Type B pancreatic cell (in vitro differentiated cells): Measurements from ENCODE around the gene TOMM40L. TPM values are rescaled to one million over a fixed set of nuclear protein-coding genes. Genes with fewer than 3 reads are reported as not detected.
"Not testable (repeated sequence)": the region's sequence is repeated elsewhere in the genome, so short reads cannot be mapped to it uniquely, and the experiment has no call there.

Source experiments
- DNase-seq: peaks from one replicate; pipeline ENCODE4 v3.0.0; 2021; ENCODE audit warnings: mixed read lengths; ENCODE audit not compliant: unreplicated experiment; ENCODE audit errors: extremely low spot score
- H3K27ac Mint-ChIP-seq: 2 replicates; pipeline ENCODE4 v1.8.0; 2021; ENCODE audit warnings: mild to moderate bottlenecking, mixed read lengths
- H3K27me3 Mint-ChIP-seq: 2 replicates; pipeline ENCODE4 v1.8.0; 2021; ENCODE audit warnings: mixed read lengths
- H3K36me3 Mint-ChIP-seq: 2 replicates; pipeline ENCODE4 v1.8.0; 2021; ENCODE audit warnings: mixed read lengths
- H3K4me1 Mint-ChIP-seq: one replicate; pipeline ENCODE4 v1.8.0; 2021; ENCODE audit warnings: mixed read lengths; ENCODE audit not compliant: unreplicated experiment
- H3K4me3 Mint-ChIP-seq: 2 replicates; pipeline ENCODE4 v1.8.0; 2021; ENCODE audit warnings: mild to moderate bottlenecking, mixed read lengths
- H3K9me3 Mint-ChIP-seq: 2 replicates; pipeline ENCODE4 v1.8.0; 2021; ENCODE audit warnings: mixed read lengths
- total RNA-seq: library from RNA; stranded (reverse); gene quantifications from 2 replicates; pipeline ENCODE4 v1.2.1, GENCODE V29; 2021; ENCODE audit warnings: low replicate concordance
- TF ChIP-seq, protein P1 (sequence below): fragments of 200-600 bp; sonication (generic); conservative IDR thresholded peaks from 2 replicates; pipeline ENCODE4 v1.5.0; 2021; ENCODE audit warnings: antibody characterized with exemption, mild to moderate bottlenecking

The TOMM40L gene
- total RNA-seq, 1 donor from 2014 or later = 13.6 TPM

DNA sequence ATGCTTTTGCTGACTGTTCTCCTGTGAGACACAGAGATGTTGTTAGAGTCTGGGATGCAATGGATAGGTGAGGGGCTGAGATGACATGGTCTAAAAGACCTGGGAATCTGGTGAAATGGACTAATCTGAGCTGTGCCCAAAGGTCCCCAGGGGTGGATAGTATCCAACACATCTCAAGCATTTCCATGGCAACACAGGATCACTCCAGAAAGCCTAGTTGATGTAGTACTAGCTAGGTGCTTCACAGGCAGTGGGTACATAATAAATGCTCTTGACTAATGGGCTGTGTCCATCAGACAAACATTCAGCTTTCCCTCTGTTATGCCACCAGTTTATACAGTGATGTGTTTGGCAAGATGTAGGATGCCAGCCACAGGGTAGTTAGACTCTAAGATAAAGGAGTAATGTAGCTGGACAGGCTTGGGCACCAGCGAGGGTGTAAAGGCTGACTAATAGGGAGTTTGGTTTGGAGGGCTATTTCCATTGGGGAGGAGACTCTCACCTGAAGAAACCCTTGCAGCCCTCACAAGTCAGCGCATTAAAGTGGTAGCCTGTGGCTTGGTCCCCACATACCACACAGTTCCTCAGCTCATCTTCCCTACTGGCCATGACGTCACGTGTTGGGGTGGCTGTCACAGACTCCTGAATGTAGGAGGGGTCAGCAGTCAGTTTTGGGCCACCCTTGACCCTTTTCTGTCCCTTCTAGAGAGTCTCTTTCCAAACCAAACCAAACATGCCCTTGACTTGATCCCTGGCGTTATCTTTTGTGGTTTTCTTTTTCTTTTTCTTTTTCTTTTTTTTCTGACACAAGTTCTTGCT is 10.3 kb downstream of the TOMM40L start:
- H3K27me3 Mint-ChIP-seq = peaks cover 3% of the 10 kb centered on the region
- H3K36me3 Mint-ChIP-seq = no peaks in the 10 kb centered on the region

DNA sequence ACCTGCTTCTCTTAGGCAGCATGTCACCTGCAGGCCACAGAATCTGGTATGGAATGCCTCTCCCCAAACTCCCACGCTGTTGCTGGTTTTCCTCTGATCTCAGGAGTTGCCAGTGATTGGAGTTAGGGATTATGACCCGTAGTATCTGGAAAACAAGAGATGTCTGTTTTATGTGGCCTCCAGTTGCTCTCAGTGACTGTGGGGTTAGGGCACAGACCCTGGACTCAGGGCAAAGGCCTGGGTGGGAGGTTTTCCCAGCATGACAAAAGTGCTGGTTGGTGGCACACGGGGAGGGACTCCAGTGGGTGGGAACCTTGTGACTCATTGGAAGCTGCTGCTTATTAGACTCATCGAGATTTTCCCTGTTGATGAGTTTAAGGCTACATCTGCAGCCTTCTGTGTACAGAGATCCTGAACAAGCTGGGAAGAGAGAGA is 12.2 kb downstream of the TOMM40L start, which contains the start of gene NR1I3:
Gene NR1I3 (minus strand): TSS at position 165 of the 435 bp plus-strand sequence. CDS start 1,638 bp downstream, outside the sequence.
- H3K4me3 Mint-ChIP-seq = no peak within 1 kb of the TSS
- DNase-seq = no peak
- TF ChIP-seq, protein P1, sequence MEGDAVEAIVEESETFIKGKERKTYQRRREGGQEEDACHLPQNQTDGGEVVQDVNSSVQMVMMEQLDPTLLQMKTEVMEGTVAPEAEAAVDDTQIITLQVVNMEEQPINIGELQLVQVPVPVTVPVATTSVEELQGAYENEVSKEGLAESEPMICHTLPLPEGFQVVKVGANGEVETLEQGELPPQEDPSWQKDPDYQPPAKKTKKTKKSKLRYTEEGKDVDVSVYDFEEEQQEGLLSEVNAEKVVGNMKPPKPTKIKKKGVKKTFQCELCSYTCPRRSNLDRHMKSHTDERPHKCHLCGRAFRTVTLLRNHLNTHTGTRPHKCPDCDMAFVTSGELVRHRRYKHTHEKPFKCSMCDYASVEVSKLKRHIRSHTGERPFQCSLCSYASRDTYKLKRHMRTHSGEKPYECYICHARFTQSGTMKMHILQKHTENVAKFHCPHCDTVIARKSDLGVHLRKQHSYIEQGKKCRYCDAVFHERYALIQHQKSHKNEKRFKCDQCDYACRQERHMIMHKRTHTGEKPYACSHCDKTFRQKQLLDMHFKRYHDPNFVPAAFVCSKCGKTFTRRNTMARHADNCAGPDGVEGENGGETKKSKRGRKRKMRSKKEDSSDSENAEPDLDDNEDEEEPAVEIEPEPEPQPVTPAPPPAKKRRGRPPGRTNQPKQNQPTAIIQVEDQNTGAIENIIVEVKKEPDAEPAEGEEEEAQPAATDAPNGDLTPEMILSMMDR = no peak
- no peaks in the 10 kb centered on the region for H3K36me3 Mint-ChIP-seq
- H3K27ac Mint-ChIP-seq = no peak within 1 kb of the TSS
- H3K4me1 Mint-ChIP-seq = no peaks in the 10 kb centered on the region
- H3K9me3 Mint-ChIP-seq = no peaks in the 10 kb centered on the region
- H3K27me3 Mint-ChIP-seq = peaks cover 12% of the 10 kb centered on the region

More for the DNA sequence above, 10.3 kb downstream of the TOMM40L start:
- H3K4me3 Mint-ChIP-seq = no peak overlapping the region
- no peak overlapping the region for H3K27ac Mint-ChIP-seq
- H3K9me3 Mint-ChIP-seq = no peaks in the 10 kb centered on the region
- DNase-seq = no peak
- TF ChIP-seq, protein P1 = no peak
- no peaks in the 10 kb centered on the region for H3K4me1 Mint-ChIP-seq

DNA sequence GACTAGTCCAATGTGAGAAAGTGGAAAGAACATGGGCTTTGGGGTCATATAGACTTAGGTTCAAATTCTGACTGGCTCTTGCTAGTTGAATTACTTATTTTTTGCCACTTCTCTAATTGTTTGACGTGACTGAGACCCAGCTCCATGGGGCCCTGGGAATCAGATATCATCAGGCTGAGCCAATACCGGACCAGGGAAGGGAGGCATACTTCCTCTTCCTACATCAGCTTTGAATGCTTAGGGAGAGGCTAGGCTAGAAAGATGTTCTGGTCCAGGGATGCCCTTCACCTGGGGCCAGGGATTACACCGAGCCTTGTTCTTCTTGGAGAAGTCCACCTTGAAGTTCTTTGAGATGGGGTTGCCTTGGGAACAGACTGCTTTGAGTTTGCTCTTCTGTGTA is 15.8 kb downstream of the TOMM40L start:
- H3K27ac Mint-ChIP-seq = no peak overlapping the region
- DNase-seq = no peak
- no peaks in the 10 kb centered on the region for H3K4me1 Mint-ChIP-seq
- peaks cover 12% of the 10 kb centered on the region for H3K27me3 Mint-ChIP-seq
- H3K36me3 Mint-ChIP-seq = no peaks in the 10 kb centered on the region
- H3K9me3 Mint-ChIP-seq = no peaks in the 10 kb centered on the region
- TF ChIP-seq, protein P1 = no peak
- H3K4me3 Mint-ChIP-seq = no peak overlapping the region

DNA sequence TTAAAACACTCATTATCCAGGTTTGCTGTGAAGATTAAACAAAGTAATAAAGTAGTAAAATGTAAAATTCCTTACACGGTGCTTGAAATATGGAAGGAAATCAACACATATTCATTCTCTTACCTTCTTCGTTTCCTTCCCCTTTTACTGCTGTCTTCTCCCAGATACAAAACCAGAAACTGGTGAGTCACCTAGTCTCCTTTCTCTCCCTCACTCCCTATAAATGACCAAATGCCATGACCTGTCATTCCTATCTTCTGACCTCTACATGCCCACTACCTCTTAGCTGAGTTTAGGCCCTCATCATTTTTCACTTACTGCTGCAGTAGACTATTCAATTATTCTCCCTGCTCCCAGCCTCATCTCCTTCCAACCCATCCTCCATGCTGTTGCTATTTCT is 16.5 kb downstream of the TOMM40L start:
- H3K27ac Mint-ChIP-seq = no peak overlapping the region
- TF ChIP-seq, protein P1 = no peak
- no peaks in the 10 kb centered on the region for H3K36me3 Mint-ChIP-seq
- H3K9me3 Mint-ChIP-seq = no peaks in the 10 kb centered on the region
- no peaks in the 10 kb centered on the region for H3K4me1 Mint-ChIP-seq
- H3K4me3 Mint-ChIP-seq = no peak overlapping the region
- peaks cover 12% of the 10 kb centered on the region for H3K27me3 Mint-ChIP-seq
- no peak for DNase-seq

DNA sequence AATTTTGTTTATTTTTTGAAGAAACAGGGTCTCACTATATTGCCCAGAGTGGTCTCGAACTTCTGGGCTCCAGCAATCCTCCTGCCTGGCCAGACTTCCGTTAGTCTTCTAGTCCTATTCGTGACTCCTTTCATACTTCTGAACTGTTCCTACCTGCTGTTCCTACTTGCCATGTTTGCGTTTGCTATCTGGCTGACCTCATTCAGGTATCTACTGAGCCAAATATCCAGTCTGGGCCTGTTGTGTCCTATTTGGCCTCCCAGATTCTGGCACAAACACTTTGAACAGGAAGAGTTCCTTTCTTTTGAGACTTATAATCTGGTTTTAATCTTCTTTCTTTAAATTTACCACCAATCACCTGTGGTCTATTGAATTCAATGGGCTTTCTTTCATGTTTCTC is 19.0 kb downstream of the TOMM40L start:
- no peaks in the 10 kb centered on the region for H3K36me3 Mint-ChIP-seq
- TF ChIP-seq, protein P1 = no peak
- H3K9me3 Mint-ChIP-seq = no peaks in the 10 kb centered on the region
- H3K27ac Mint-ChIP-seq = no peak overlapping the region
- H3K27me3 Mint-ChIP-seq = peaks cover 14% of the 10 kb centered on the region
- no peak for DNase-seq
- H3K4me1 Mint-ChIP-seq = no peaks in the 10 kb centered on the region
- no peak overlapping the region for H3K4me3 Mint-ChIP-seq

DNA sequence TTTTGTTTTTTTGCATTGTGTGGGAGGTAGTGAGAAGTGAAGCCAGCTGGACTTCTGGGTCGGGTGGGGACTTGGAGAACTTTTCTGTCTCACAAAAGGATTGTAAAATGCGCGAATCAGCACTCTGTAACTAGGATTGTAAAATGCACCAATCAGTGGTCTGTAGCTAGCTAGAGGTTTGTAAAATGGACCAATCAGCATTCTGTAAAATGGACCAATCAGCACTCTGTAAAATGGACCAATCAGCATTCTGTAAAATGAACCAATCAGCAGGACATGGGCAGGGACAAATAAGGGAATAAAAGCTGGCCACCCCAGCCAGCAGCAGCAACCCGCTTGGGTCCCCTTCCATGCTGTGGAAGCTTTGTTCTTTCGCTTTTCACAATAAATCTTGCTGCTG is 24.2 kb downstream of the TOMM40L start:
- not testable (repeated sequence) for H3K4me1 Mint-ChIP-seq, H3K4me3 Mint-ChIP-seq, H3K27me3 Mint-ChIP-seq, H3K9me3 Mint-ChIP-seq, DNase-seq, H3K36me3 Mint-ChIP-seq, H3K27ac Mint-ChIP-seq
